ENCODE measurements around the gene HYPK.
"Not testable (repeated sequence)": the region's sequence is repeated elsewhere in the genome, so short reads cannot be mapped to it uniquely, and the experiment has no call there.

Gene HYPK

DNA sequence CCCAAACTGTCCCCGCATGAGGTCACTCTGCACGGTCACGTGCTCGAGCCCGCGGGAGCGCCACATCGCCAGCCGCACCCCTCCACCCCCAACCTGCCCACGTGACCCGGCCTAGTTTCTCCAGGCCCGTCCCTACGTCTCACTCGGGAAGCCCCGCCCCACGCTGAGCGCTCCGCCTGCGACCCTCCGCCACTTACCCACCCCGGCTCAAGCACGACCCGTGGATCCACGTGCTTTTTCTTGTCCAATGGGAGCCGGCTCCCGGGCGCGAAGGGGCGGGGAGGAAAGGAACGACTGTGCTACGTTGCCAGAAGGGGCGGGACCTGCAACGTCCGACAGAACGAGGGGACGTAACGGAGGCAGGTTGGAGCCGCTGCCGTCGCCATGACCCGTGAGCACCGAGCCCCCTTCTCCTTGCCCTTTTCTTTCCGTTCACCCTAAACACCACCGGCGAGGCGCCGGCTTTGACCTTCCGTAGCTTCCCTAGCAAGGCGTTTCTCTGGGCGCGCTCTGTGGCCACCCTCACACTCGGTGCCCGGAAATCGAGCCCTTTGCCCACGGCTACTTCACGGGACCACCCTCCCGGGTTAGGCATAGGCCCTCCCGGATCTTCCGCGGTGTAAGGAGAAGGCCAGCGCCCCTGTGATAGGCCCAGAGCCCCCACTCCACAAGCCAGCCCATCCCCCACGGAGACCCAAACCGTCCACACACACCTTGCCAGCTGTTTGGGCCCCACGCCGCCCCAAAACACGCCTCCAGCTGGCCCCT lies 8.2 kb upstream of the HYPK start, which contains the start of gene SERF2:
Gene SERF2 (plus strand): TSS at position 328 of the 768 bp plus-strand sequence. CDS start 57 bp downstream, at position 385.
- ATAC-seq (peak; percentile 94), DNase-seq (peak; percentile 99 to 100)
- Mint-ChIP-seq H3K4me3 (peak within 1 kb of the TSS; percentile 96 to 97), H3K9me3 (no peaks in the 10 kb centered on the region), H3K27ac (peak within 1 kb of the TSS; percentile 99), H3K4me1 (peaks cover 41% of the 10 kb centered on the region), H3K27me3 (no peaks in the 10 kb centered on the region)

DNA sequence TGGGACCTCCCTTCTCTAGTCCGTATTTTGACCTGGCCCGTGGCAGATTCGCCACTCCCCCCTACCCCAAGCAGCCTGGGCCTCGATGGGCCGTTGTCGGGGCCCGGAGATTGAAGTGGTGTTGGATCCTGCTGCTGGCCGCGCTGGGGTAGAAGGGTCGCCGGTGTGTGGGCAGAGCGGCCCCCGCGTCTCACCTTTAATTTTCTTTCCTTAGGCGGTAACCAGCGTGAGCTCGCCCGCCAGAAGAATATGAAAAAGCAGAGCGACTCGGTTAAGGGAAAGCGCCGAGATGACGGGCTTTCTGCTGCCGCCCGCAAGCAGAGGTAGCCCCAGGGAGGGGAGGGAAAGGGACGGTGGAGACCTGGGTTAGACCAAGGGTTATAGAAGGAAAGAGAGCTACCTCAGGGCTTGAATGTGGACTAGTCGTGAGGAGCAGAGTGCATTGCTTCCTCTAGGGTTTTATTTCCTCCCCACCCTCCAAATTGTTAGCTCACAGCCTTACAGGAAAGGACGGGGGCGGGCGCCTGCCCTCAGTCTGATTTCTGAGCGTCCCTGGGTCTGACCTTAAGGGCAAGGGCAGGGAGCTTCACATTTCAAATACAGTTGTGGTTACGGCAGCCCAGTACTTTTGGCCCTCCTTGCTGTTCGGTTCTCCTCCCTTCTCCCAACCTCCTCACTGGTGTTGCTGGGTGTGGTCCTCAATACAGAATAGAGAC lies 7.5 kb upstream of the HYPK start:
- peak overlapping the region; percentile 99 for H3K27ac Mint-ChIP-seq
- H3K9me3 Mint-ChIP-seq: no peaks in the 10 kb centered on the region
- peak; percentile 6 for ATAC-seq
- H3K4me1 Mint-ChIP-seq: peaks cover 41% of the 10 kb centered on the region
- no peaks in the 10 kb centered on the region for H3K27me3 Mint-ChIP-seq
- peak overlapping the region; percentile 96 to 97 for H3K4me3 Mint-ChIP-seq
- DNase-seq: peak; percentile 23 to 36

DNA sequence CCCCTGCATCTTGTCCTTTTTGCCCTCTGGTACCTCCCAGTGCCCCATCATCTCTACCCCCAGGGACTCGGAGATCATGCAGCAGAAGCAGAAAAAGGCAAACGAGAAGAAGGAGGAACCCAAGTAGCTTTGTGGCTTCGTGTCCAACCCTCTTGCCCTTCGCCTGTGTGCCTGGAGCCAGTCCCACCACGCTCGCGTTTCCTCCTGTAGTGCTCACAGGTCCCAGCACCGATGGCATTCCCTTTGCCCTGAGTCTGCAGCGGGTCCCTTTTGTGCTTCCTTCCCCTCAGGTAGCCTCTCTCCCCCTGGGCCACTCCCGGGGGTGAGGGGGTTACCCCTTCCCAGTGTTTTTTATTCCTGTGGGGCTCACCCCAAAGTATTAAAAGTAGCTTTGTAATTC lies 6.8 kb upstream of the HYPK start:
- peak overlapping the region; percentile 7 to 79 for H3K27ac Mint-ChIP-seq
- H3K4me1 Mint-ChIP-seq: peaks cover 48% of the 10 kb centered on the region
- no peaks in the 10 kb centered on the region for H3K9me3 Mint-ChIP-seq
- no peak for ATAC-seq
- H3K4me3 Mint-ChIP-seq: peak overlapping the region; percentile 96 to 97
- H3K27me3 Mint-ChIP-seq: no peaks in the 10 kb centered on the region
- no peak for DNase-seq

DNA sequence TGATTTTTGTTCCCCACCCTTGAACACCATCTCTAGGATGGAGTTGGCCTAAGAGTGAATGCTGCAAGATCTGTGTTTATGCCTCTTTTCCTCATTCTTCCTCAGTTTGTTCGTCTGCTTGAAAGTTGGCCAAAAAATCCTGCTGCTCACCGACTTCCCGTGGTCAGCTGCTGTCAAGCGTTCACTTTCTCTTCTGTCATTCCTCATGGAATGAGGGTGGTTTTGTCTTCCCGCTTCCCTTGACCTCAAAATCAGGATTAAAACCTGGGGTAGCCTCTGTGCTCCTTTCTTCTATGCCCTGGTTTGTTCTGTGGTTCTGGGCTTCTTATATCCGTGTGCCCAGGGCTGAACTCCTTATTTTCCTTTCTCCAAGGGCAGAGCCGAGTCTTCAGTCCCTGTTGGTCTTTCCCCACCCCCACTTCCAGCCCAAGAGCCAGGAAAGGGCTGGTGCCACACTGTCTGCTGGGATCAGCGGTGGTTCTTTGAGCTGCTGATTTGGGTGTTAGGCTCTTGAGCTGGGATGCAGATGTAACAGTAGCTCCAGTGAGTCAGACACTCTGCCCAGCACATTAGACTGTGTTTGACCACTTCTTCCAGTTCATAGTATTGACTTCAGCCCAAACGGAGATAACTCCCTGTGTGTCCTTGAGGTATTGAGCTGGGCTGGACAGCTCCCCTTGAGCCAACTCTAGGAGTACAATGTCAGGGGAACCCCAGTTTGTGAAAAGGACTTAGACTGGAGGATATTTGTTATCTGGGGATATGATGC lies 5.9 kb upstream of the HYPK start:
- no peak for ATAC-seq
- H3K9me3 Mint-ChIP-seq: no peaks in the 10 kb centered on the region
- H3K4me3 Mint-ChIP-seq: peak overlapping the region; percentile 96 to 97
- peak overlapping the region; percentile 83 to 84 for H3K27ac Mint-ChIP-seq
- no peaks in the 10 kb centered on the region for H3K27me3 Mint-ChIP-seq
- DNase-seq: no peak
- peaks cover 56% of the 10 kb centered on the region for H3K4me1 Mint-ChIP-seq

DNA sequence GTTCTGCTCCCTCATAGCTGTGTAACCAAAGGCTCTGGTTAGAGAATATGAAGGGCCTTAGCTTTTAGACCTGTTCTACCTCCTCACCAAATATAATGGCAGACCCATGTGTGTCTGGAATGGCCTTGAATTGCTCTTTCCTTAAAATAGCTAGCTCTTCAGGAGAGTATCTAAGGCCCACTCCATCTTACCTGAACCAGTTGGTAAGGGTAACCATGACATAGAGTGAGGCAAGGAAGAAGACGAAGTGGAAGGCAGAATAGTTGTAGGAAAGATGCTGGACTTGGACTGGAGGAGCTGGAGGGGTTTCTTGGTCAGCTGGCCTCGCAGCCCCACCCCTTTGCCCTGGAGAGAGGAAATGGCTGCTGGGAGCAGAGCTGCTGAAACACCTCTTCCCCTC lies 5.2 kb upstream of the HYPK start:
- Mint-ChIP-seq H3K9me3 (no peaks in the 10 kb centered on the region), H3K27me3 (no peaks in the 10 kb centered on the region), H3K27ac (peak overlapping the region in 1 of 2 donors; percentile 83), H3K4me1 (peaks cover 64% of the 10 kb centered on the region), H3K4me3 (no peak overlapping the region)
- DNase-seq: no peak
- ATAC-seq: no peak

DNA sequence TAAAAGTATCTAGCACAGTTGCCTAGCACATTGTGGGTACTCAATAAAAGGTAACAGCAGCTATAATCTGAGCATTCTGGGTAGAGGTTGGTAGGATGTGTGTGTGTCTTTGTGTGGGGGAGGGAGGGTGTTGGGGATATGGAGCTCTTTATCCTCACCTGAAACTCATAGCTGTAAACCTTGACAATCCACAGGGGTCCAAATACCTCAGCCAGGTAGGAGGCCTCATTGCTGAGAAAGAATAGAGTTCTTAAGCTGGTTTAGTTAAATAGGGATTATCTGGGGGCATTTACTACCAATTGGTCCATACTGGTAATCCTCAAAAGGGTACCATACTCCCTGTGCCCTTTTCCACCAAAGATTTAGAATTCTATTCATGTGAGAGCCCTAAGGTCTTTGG lies 4.4 kb upstream of the HYPK start:
- Mint-ChIP-seq H3K9me3 (no peaks in the 10 kb centered on the region), H3K4me3 (no peak overlapping the region), H3K27me3 (no peaks in the 10 kb centered on the region), H3K4me1 (peaks cover 70% of the 10 kb centered on the region), H3K27ac (peak overlapping the region in 1 of 2 donors; percentile 55)
- no peak for DNase-seq
- ATAC-seq: no peak

DNA sequence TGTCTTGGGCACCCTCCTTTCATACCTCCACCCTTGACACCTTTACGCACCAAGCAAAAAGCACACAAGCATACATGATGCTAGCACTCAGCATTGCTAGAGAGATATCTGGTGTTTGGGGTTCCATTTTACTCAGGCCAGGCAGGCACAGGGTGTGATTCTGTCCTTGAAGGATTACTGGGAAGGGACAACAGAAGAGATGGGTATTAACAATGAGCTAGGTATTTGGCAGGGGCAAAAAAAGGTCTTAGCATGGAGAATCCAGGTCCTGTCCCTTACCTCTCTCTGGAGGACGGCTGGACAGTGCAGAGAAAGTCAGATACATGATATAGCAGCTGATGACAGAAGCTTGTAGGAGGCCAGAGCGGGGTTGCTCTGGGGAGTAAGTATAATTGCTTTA lies 3.8 kb upstream of the HYPK start:
- H3K4me3 Mint-ChIP-seq: no peak overlapping the region
- DNase-seq (no peak), ATAC-seq (no peak)
- no peaks in the 10 kb centered on the region for H3K27me3 Mint-ChIP-seq
- no peaks in the 10 kb centered on the region for H3K9me3 Mint-ChIP-seq
- peak overlapping the region in 1 of 2 donors; percentile 55 for H3K27ac Mint-ChIP-seq
- H3K4me1 Mint-ChIP-seq: peaks cover 75% of the 10 kb centered on the region

DNA sequence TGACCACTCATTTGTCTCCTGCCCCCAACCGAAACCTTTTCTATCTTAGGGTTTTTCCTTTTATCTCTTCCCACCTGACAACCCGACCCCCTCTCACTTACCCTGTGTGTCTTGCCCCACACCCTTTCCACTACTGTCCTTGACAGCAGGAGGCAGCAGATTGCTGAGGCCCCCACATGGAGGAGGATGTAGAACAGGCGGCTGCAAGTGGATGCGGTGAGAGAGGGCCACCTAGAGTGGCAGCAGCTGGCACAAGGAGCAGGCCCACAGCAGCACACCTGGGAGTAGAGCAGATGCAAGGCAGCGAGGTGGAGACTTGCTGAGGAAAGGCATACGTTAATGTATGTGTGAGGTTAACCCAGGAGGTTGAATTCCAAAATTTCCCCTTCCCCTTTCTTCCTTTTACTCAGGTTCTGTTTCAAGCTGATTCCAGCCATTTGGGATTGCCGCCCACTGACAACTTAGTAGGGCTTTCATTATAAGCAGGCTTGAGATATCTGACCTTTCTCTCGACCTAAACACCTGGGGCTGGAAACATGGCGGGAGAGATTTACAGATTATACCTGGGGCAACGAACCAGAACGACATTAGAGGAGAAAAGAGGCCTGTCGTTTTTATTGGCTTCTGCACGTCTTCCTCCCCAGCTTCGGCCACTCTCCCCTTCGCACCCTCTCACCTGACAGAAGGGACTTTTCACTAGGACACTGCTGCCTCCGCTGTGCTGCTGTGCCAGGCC lies 1.0 kb upstream of the HYPK start:
- DNase-seq (no peak), ATAC-seq (no peak)
- Mint-ChIP-seq H3K4me3 (peak overlapping the region; percentile 25 to 98), H3K4me1 (peaks cover 67% of the 10 kb centered on the region), H3K9me3 (no peaks in the 10 kb centered on the region), H3K27me3 (no peaks in the 10 kb centered on the region), H3K27ac (peak overlapping the region in 1 of 2 donors; percentile 36)

DNA sequence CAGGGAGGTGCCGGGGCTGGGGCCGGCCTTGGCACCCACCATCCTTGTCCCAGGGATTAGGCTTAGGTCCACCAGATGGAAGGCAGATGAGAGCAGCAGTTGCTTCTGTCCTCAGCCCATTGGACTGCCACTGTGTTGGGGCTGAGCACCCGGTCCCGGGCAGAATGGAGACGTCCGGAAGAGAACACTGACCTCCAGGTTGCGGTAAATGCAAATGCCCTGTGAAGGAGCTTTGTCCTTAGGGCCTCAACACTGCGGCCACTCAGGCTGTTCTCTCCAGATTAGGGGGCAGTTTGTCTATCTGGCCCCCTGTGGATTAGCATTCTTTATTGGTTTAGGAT lies 484 bp upstream of the HYPK start, which contains the start of gene SERINC4:
Gene SERINC4 (minus strand): TSS at position 276 of the 341 bp plus-strand sequence. CDS start 234 bp downstream, at position 42.
- H3K4me1 Mint-ChIP-seq: peaks cover 61% of the 10 kb centered on the region
- ATAC-seq (peak; percentile 9), DNase-seq (no peak)
- H3K9me3 Mint-ChIP-seq: no peaks in the 10 kb centered on the region
- H3K27me3 Mint-ChIP-seq: no peaks in the 10 kb centered on the region
- H3K27ac Mint-ChIP-seq: peak within 1 kb of the TSS; percentile 98 to 99
- peak within 1 kb of the TSS; percentile 98 to 99 for H3K4me3 Mint-ChIP-seq

DNA sequence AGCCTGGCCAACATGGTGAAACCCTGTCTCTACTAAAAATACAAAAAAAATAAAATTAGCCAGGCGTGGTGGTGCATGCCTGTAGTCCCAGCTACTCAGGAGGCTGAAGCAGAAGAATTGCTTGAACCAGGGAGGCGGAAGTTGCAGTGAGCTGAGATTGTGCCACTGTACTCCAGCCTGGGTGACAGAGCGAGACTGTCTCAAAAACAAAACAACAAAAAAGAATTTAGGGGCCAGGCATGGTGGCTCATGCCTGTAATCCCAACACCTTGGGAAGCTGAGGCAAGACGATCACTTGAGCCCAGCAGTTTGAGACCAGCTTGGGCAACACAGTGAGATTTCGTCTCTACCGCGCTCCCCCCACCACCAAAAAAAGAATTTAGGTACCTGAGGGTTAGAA lies 2.3 kb downstream of the HYPK start:
- not testable (repeated sequence) for H3K9me3 Mint-ChIP-seq, H3K27ac Mint-ChIP-seq, ATAC-seq, DNase-seq, H3K4me3 Mint-ChIP-seq, H3K27me3 Mint-ChIP-seq
- H3K4me1 Mint-ChIP-seq: peaks cover 38% of the 10 kb centered on the region

DNA sequence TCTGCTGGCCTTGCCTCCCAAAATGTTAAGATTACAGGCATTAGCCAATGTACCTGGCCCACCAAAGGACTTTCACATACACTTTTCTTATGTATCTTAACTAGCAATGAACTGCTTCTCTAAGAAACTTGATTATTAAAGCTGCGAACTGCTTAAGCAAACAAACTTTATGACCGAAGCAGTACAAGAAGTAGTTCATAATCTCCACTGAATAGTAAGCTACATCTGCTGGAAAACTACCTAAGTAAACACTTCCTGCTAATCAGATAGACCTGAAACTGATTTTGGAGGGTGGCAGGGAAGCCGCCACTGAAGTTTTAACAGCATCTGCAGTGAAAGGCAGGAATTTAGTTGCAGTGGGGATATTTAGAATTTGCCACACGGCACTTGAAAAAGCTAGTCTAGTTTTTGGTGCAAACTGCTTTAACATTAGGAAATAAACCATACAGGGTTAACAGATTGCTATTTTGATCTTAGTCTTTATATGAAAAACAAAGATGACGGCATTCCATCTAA lies 8.1 kb downstream of the HYPK start:
- ATAC-seq: no peak

DNA sequence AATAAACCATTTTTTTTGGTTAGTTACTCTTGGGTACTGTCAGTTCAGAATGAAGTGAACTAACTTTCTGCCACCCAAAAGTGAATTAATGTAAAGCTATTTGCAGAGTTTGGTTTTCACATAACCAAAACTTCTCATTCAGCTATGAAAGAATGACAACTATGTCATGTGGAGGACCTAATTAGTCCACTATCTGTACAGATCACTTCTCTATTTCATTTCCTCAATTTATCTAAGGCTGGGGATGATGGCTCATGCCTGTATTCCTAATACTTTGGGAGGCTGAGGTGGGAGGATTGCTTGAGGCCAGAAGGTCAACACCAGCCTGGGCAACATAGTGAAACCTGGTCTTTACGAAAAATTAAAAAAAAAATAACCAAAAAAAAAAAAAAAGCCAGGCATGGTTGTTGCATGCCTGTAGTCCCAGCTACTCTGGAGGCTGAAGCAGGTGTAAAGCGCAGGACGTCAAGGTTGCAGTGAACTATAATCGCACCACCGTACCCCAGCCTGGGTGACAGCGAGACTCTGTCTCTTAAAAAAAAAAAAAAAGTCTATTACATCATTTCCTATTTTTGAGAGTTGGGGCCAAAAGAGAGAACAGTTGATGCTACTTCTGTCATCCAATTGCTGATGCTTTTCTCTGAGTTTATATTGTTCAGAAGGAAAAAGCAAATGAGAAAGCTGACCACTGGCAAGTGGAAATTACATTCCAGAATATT lies 8.7 kb downstream of the HYPK start:
- Mint-ChIP-seq H3K27me3 (no peaks in the 10 kb centered on the region), H3K4me3 (no peak overlapping the region), H3K4me1 (peaks cover 5% of the 10 kb centered on the region), H3K9me3 (no peaks in the 10 kb centered on the region), H3K27ac (peak overlapping the region; percentile 42 to 61)
- ATAC-seq (no peak), DNase-seq (no peak)

More for the DNA sequence above, 8.1 kb downstream of the HYPK start:
- H3K27me3 Mint-ChIP-seq: no peaks in the 10 kb centered on the region
- no peaks in the 10 kb centered on the region for H3K9me3 Mint-ChIP-seq
- no peak overlapping the region for H3K27ac Mint-ChIP-seq
- H3K4me3 Mint-ChIP-seq: no peak overlapping the region
- H3K4me1 Mint-ChIP-seq: peaks cover 5% of the 10 kb centered on the region
- DNase-seq: no peak

DNA sequence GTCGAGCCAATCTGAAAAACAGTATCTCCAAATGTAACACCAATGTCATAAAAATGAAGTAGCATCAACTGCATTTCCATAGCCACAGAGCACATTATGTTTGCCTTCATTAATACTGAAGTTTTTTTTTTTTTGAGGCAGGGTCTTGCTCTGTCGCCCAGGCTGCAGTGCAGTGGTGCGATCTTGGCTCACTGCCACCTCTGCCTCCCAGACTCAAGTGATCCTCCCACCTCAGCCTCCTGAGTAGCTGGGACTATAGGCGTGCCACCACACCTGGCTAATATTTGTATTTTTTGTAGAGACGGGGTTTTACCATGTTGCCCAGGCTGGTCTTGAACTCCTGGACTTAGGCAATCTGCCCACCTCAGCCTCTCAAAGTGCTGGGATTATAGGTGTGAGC lies 14.7 kb downstream of the HYPK start:
- H3K27me3 Mint-ChIP-seq, H3K9me3 Mint-ChIP-seq, H3K27ac Mint-ChIP-seq, H3K4me1 Mint-ChIP-seq, DNase-seq, H3K4me3 Mint-ChIP-seq, ATAC-seq: not testable (repeated sequence)

DNA sequence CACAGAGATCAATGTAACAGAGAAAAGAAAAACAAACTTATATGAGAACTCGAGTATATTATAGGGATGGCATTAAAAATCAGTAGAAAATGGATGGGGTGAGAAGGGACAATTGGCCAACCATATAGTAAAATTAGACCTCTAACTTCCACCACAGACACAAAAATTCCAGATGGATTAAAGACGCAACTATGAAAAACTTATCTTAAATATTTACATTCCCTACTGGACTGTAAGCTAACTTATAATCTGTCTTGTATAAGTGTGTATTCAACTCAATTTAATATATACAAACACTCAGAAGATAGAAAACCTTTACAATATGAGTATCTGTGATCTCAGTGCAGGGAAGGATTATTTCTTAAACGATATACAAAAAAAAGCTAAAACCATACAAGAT lies 21.1 kb downstream of the HYPK start:
- no peaks in the 10 kb centered on the region for H3K27me3 Mint-ChIP-seq
- no peak for ATAC-seq
- H3K27ac Mint-ChIP-seq: peak overlapping the region in 1 of 2 donors; percentile 66
- no peak for DNase-seq
- peaks cover 0 to 3% of the 10 kb centered on the region in 2 donors for H3K9me3 Mint-ChIP-seq
- H3K4me1 Mint-ChIP-seq: peaks cover 52% of the 10 kb centered on the region
- peak overlapping the region; percentile 41 to 70 for H3K4me3 Mint-ChIP-seq

Data from stimulated activated naive CD8-positive, alpha-beta T cell treated with anti-CD3 and anti-CD28 coated beads, Interleukin-15, amount 100 ng/mL, for 72 hours (primary cell).